AG10803 (cell line): ENCODE measurements around the gene B3GNT8.

Source experiments
- DNase-seq: peaks from one replicate; pipeline ENCODE4 v3.0.0; 2010; ENCODE audit warnings: low read depth
- H3K4me3 ChIP-seq: 2 replicates; pipeline ENCODE4 v1.5.1; 2011; ENCODE audit warnings: mild to moderate bottlenecking, low read length, control low read depth
- TF ChIP-seq, protein P1 (sequence below): conservative IDR thresholded peaks from 2 replicates; pipeline ENCODE4 v1.5.1; 2011; ENCODE audit warnings: mild to moderate bottlenecking, low read length, control low read depth, inconsistent platforms

The B3GNT8 gene

DNA sequence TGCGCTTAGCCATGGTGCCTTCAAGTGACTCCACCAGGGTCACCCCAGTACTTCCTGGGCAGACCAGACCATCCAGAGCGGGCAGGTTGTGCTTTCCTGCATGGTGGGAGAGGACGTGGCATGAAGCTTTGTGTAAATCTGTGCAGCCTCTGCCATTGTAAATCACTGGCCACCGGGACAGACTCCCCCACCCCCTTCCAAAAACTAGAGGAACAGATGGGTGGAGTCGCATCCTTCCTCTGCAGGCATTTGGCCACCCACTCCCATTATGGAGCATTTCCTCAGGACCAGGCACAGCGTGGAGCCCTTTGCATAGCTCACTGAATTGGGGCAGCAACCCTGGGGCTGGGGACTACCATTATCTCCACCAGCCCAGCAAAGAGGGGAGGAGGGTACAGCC is 21.4 kb downstream of the B3GNT8 start:
- TF ChIP-seq, protein P1, sequence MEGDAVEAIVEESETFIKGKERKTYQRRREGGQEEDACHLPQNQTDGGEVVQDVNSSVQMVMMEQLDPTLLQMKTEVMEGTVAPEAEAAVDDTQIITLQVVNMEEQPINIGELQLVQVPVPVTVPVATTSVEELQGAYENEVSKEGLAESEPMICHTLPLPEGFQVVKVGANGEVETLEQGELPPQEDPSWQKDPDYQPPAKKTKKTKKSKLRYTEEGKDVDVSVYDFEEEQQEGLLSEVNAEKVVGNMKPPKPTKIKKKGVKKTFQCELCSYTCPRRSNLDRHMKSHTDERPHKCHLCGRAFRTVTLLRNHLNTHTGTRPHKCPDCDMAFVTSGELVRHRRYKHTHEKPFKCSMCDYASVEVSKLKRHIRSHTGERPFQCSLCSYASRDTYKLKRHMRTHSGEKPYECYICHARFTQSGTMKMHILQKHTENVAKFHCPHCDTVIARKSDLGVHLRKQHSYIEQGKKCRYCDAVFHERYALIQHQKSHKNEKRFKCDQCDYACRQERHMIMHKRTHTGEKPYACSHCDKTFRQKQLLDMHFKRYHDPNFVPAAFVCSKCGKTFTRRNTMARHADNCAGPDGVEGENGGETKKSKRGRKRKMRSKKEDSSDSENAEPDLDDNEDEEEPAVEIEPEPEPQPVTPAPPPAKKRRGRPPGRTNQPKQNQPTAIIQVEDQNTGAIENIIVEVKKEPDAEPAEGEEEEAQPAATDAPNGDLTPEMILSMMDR: no peak
- no peak for DNase-seq

DNA sequence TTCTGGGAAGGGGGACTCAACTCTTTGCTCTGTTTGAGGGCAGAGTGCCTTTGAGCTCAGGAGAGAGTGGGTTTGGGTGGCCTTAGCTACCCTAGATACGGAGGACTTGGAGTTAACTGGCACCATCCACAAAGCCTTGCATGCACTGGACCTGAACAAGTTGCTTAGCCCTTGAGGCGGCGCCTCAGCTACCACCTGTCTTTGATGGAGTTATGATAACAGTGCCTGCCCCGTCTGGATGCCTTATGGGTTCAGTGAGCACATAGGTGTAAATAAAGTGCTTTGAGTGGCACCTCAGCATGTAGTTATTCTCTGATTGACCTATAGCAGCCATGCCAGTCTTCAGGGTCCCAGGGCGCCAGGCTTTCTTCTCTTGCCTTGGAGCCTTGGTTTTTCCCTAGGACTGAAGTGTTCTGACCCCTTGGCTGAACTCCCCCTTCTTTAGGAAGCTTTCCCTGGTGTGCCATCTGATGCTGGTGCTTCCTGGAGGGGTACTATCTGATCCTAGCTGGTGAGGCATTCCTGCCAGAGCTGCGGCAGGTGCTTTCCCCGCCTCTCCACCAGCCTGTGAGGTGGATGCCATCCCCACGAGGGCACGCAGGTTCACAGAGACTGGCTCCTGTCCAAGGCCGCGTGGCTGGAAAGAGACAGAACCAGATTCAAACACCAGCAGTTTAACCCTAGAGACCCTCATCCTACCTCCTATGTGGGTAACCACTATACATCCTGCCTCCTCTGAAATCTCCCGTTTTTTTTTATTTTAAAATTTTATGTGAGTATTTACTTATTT is 23.8 kb downstream of the B3GNT8 start:
- TF ChIP-seq, protein P1: no peak
- DNase-seq: no peak
- no peak overlapping the region for H3K4me3 ChIP-seq

More for the DNA sequence above, 21.4 kb downstream of the B3GNT8 start:
- H3K4me3 ChIP-seq: no peak overlapping the region

DNA sequence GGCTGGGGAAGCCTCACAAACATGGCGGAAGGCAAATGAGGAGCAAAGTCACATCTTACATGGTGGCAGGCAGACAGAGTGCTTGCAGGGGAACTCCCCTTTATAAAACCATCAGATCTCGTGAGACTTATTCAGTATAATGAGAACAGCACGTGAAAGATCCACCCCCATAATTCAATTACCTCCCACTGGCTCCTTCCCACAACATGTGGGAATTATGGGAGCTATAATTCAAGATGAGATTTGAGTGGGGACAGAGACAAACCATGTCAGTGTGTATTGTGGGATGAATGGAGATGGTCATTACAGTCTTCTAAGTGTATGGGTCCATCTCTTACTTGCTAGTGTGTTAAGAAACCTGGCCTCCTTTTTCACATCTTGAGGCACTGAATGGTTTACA is 25.2 kb downstream of the B3GNT8 start:
- H3K4me3 ChIP-seq: no peak overlapping the region
- TF ChIP-seq, protein P1: no peak
- DNase-seq: no peak

DNA sequence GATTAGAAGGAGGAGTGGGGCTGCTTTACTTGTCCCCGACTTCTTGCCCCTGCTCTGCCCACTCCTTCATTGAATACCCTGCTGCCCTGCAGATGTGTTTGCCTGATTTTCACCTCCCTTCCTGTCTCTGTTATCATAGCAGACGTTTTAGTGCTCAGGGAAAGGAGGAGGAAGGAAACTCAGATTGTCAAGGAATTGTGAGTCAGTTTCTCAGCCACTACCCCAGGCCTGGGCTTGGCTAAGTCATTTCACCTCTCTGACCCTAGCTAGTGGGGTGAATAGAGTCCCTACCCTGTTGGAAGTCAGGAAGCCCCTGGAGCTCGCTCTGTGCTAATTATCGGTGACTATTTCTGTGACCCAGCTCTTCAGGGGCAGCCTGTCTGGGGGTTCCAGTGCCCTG is 25.7 kb downstream of the B3GNT8 start:
- TF ChIP-seq, protein P1: no peak

DNA sequence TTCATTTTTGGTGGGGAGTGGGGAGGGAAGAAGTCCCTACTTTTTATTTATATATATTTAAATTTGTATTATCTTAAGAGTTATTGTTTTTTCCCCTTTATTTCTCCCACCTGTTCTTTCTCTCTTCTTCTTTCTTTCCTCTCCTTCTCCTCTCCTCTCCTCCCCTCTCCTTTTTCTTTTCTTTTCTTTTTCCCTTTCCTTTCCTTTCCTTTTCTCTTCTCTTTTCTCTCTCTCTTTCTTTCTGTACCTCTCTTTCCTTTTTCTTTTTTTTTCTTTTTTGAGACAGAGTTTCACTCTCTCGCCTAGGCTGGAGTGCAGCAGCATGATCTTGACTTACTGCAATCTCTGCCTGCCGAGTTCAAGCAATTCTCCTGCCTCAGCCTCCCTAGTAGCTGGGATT is 27.6 kb downstream of the B3GNT8 start:
- no peak overlapping the region for H3K4me3 ChIP-seq
- DNase-seq: no peak
- TF ChIP-seq, protein P1: no peak

More for the DNA sequence above, 25.7 kb downstream of the B3GNT8 start:
- no peak overlapping the region for H3K4me3 ChIP-seq
- no peak for DNase-seq

DNA sequence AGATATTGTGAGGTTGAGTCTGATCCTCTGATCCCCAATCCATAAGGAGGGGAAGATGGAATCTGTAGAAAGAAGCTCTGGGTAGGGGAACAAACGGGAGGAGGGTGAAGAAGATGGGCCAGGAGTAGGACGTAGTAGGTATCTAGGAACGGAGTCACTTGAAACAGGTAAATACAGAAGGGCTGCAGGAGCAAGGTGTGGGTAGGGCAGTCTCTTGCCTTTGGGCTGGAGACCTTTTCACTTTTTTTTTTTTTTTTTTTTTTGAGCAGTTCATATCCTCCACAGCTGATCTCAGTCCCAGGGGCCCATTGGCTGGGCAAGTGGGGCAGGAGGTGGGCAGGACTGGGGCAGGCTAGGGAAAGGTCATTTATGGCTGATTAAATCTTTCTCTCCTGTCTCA is 28.1 kb downstream of the B3GNT8 start:
- TF ChIP-seq, protein P1: no peak
- no peak for DNase-seq
- H3K4me3 ChIP-seq: peak overlapping the region; percentile 89

DNA sequence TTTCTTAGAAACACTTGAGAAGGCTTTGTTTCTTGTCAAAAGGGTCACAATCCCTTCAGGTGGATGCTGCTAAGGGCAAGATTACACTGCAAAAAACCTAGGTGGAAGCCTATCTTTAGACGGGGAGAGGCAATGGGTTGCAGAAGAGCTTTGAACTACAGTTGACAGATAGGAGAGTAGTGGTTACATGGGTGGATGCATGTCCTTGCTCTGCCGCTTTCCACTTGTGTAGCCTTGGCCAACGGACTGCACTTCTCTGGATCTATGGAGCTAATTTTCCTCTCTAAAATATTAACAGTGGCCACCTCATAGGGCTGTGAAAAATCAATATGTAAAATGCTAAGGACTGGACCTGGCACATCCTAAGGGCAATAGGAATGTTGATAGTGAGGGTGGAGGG is 28.6 kb downstream of the B3GNT8 start:
- TF ChIP-seq, protein P1: no peak
- no peak for DNase-seq
- peak overlapping the region; percentile 89 for H3K4me3 ChIP-seq
